HG02678 (cell line): Measurements from ENCODE around the gene CRIP1.

Source experiments
- ATAC-seq: cut with Tn5 transposase; IDR thresholded peaks from one replicate; pipeline ENCODE4 v1.9.1; 2021; ENCODE audit warnings: mild to moderate bottlenecking, moderate library complexity; ENCODE audit not compliant: unreplicated experiment

CRIP1 gene

GRCh38 chr14:105469456-105470349 lies 17.0 kb upstream of the CRIP1 start:
- ATAC-seq: no peak

GRCh38 chr14:105470350-105471296 lies 16.1 kb upstream of the CRIP1 start:
- no peak for ATAC-seq

GRCh38 chr14:105471297-105471821 lies 15.3 kb upstream of the CRIP1 start:
- no peak for ATAC-seq

GRCh38 chr14:105471823-105472485 lies 14.7 kb upstream of the CRIP1 start:
- ATAC-seq: no peak

- no peak for ATAC-seq
Observed at GRCh38 chr14:105472486-105472991, 14.1 kb upstream of the CRIP1 start.

GRCh38 chr14:105473033-105473676 lies 13.5 kb upstream of the CRIP1 start:
- ATAC-seq: no peak

- ATAC-seq: no peak
Observed at GRCh38 chr14:105473677-105474482, 12.8 kb upstream of the CRIP1 start.

GRCh38 chr14:105474483-105475268 lies 12.0 kb upstream of the CRIP1 start, which contains the start of gene CRIP2:
Gene CRIP2 (plus strand): TSS chr14:105474821. CDS start chr14:105474863, 42 bp downstream.
- ATAC-seq: no peak

GRCh38 chr14:105475269-105476096 lies 11.2 kb upstream of the CRIP1 start:
- ATAC-seq: no peak

GRCh38 chr14:105476097-105476830 lies 10.4 kb upstream of the CRIP1 start:
- no peak for ATAC-seq

- ATAC-seq: no peak
Observed at GRCh38 chr14:105476831-105477659, 9.6 kb upstream of the CRIP1 start.

GRCh38 chr14:105477660-105478397 lies 8.9 kb upstream of the CRIP1 start:
- no peak for ATAC-seq

- no peak for ATAC-seq
Observed at GRCh38 chr14:105478398-105479251, 8.1 kb upstream of the CRIP1 start.

- no peak for ATAC-seq
Observed at GRCh38 chr14:105479431-105480158, 7.1 kb upstream of the CRIP1 start.
